ENCODE data around the gene HDAC3.
"Not testable (repeated sequence)": the region's sequence is repeated elsewhere in the genome, so short reads cannot be mapped to it uniquely, and the experiment has no call there.

The HDAC3 gene

GRCh38 chr5:141609921-141610320 is 26.7 kb downstream of the HDAC3 start:
- not testable (repeated sequence) for H3K36me3 ChIP-seq (ENCODE audit: control insufficient read depth in 5 of 5, insufficient read depth in 5 of 5, low read length in 5 of 5); H3K27me3 ChIP-seq (ENCODE audit: control insufficient read depth in 5 of 5, insufficient read depth in 4 of 5, low read length in 5 of 5); H3K27ac ChIP-seq (ENCODE audit: low read depth, low read length); H3K9me3 ChIP-seq (ENCODE audit: control insufficient read depth in 5 of 5, low read length in 5 of 5); H3K4me3 ChIP-seq (ENCODE audit: low read depth in 1 of 5, low read length in 5 of 5); H3K9ac ChIP-seq (ENCODE audit: low read length in 5 of 5)
- peaks cover 0 to 17% (median 6%) of the 10 kb centered on the region in 5 donors for H3K4me1 ChIP-seq (ENCODE audit: control insufficient read depth in 5 of 5, insufficient read depth in 5 of 5, low read length in 5 of 5)

- Histone ChIP-seq H3K27me3 (ENCODE audit: control insufficient read depth in 5 of 5, insufficient read depth in 4 of 5, low read length in 5 of 5) (no peaks in the 10 kb centered on the region), H3K4me1 (ENCODE audit: control insufficient read depth in 5 of 5, insufficient read depth in 5 of 5, low read length in 5 of 5) (peaks cover 0 to 26% (median 12%) of the 10 kb centered on the region in 5 donors), H3K36me3 (ENCODE audit: control insufficient read depth in 5 of 5, insufficient read depth in 5 of 5, low read length in 5 of 5) (no peaks in the 10 kb centered on the region), H3K9me3 (ENCODE audit: control insufficient read depth in 5 of 5, low read length in 5 of 5) (no peaks in the 10 kb centered on the region), H3K4me3 (ENCODE audit: low read depth in 1 of 5, low read length in 5 of 5) (no peak overlapping the region), H3K27ac (ENCODE audit: low read depth, low read length) (no peak overlapping the region), H3K9ac (ENCODE audit: low read length in 5 of 5) (no peak overlapping the region)
These were observed 27.6 kb downstream of the HDAC3 start for GRCh38 chr5:141609044-141609443.

- H3K4me1 ChIP-seq (ENCODE audit: control insufficient read depth in 5 of 5, insufficient read depth in 5 of 5, low read length in 5 of 5), result peaks cover 3 to 27% (median 16%) of the 10 kb centered on the region in 5 donors
- H3K9ac ChIP-seq (ENCODE audit: low read length in 5 of 5), result no peak overlapping the region
- no peak overlapping the region for H3K27ac ChIP-seq (ENCODE audit: low read depth, low read length)
- H3K9me3 ChIP-seq (ENCODE audit: control insufficient read depth in 5 of 5, low read length in 5 of 5), result no peaks in the 10 kb centered on the region
- H3K36me3 ChIP-seq (ENCODE audit: control insufficient read depth in 5 of 5, insufficient read depth in 5 of 5, low read length in 5 of 5), result no peaks in the 10 kb centered on the region
- no peaks in the 10 kb centered on the region for H3K27me3 ChIP-seq (ENCODE audit: control insufficient read depth in 5 of 5, insufficient read depth in 4 of 5, low read length in 5 of 5)
- H3K4me3 ChIP-seq (ENCODE audit: low read depth in 1 of 5, low read length in 5 of 5), result no peak overlapping the region
These were observed 28.1 kb downstream of the HDAC3 start for GRCh38 chr5:141608557-141608956.

- Histone ChIP-seq H3K27ac (ENCODE audit: low read depth, low read length) (no peak overlapping the region), H3K36me3 (ENCODE audit: control insufficient read depth in 5 of 5, insufficient read depth in 5 of 5, low read length in 5 of 5) (no peaks in the 10 kb centered on the region), H3K9ac (ENCODE audit: low read length in 5 of 5) (no peak overlapping the region), H3K4me1 (ENCODE audit: control insufficient read depth in 5 of 5, insufficient read depth in 5 of 5, low read length in 5 of 5) (peaks cover 3 to 27% (median 16%) of the 10 kb centered on the region in 5 donors), H3K27me3 (ENCODE audit: control insufficient read depth in 5 of 5, insufficient read depth in 4 of 5, low read length in 5 of 5) (no peaks in the 10 kb centered on the region), H3K9me3 (ENCODE audit: control insufficient read depth in 5 of 5, low read length in 5 of 5) (no peaks in the 10 kb centered on the region), H3K4me3 (ENCODE audit: low read depth in 1 of 5, low read length in 5 of 5) (no peak overlapping the region)
These were observed 28.6 kb downstream of the HDAC3 start for GRCh38 chr5:141608046-141608445.

- H3K9me3 ChIP-seq (ENCODE audit: control insufficient read depth in 5 of 5, low read length in 5 of 5), result no peaks in the 10 kb centered on the region
- H3K27ac ChIP-seq (ENCODE audit: low read depth, low read length), result peak overlapping the region; percentile 27
- peaks cover 3 to 27% (median 16%) of the 10 kb centered on the region in 5 donors for H3K4me1 ChIP-seq (ENCODE audit: control insufficient read depth in 5 of 5, insufficient read depth in 5 of 5, low read length in 5 of 5)
- no peaks in the 10 kb centered on the region for H3K27me3 ChIP-seq (ENCODE audit: control insufficient read depth in 5 of 5, insufficient read depth in 4 of 5, low read length in 5 of 5)
- H3K36me3 ChIP-seq (ENCODE audit: control insufficient read depth in 5 of 5, insufficient read depth in 5 of 5, low read length in 5 of 5), result no peaks in the 10 kb centered on the region
- no peak overlapping the region for H3K9ac ChIP-seq (ENCODE audit: low read length in 5 of 5)
- peak overlapping the region in 1 of 5 donors; percentile 17 for H3K4me3 ChIP-seq (ENCODE audit: low read depth in 1 of 5, low read length in 5 of 5)
These were observed 30.9 kb downstream of the HDAC3 start for GRCh38 chr5:141605523-141606277.

GRCh38 chr5:141603923-141604717 is 32.5 kb downstream of the HDAC3 start:
- Histone ChIP-seq H3K36me3 (ENCODE audit: control insufficient read depth in 5 of 5, insufficient read depth in 5 of 5, low read length in 5 of 5) (no peaks in the 10 kb centered on the region), H3K9me3 (ENCODE audit: control insufficient read depth in 5 of 5, low read length in 5 of 5) (no peaks in the 10 kb centered on the region), H3K4me3 (ENCODE audit: low read depth in 1 of 5, low read length in 5 of 5) (no peak overlapping the region), H3K4me1 (ENCODE audit: control insufficient read depth in 5 of 5, insufficient read depth in 5 of 5, low read length in 5 of 5) (peaks cover 3 to 27% (median 16%) of the 10 kb centered on the region in 5 donors), H3K27me3 (ENCODE audit: control insufficient read depth in 5 of 5, insufficient read depth in 4 of 5, low read length in 5 of 5) (no peaks in the 10 kb centered on the region), H3K9ac (ENCODE audit: low read length in 5 of 5) (peak overlapping the region in 1 of 5 donors; percentile 4), H3K27ac (ENCODE audit: low read depth, low read length) (peak overlapping the region; percentile 38)

- H3K27ac ChIP-seq (ENCODE audit: low read depth, low read length), result no peak overlapping the region
- H3K4me1 ChIP-seq (ENCODE audit: control insufficient read depth in 5 of 5, insufficient read depth in 5 of 5, low read length in 5 of 5), result peaks cover 3 to 27% (median 16%) of the 10 kb centered on the region in 5 donors
- no peak overlapping the region for H3K9ac ChIP-seq (ENCODE audit: low read length in 5 of 5)
- no peak overlapping the region for H3K4me3 ChIP-seq (ENCODE audit: low read depth in 1 of 5, low read length in 5 of 5)
- no peaks in the 10 kb centered on the region for H3K27me3 ChIP-seq (ENCODE audit: control insufficient read depth in 5 of 5, insufficient read depth in 4 of 5, low read length in 5 of 5)
- peaks cover 0 to 3% (median under 1%) of the 10 kb centered on the region in 5 donors for H3K9me3 ChIP-seq (ENCODE audit: control insufficient read depth in 5 of 5, low read length in 5 of 5)
- no peaks in the 10 kb centered on the region for H3K36me3 ChIP-seq (ENCODE audit: control insufficient read depth in 5 of 5, insufficient read depth in 5 of 5, low read length in 5 of 5)
These were observed 34.0 kb downstream of the HDAC3 start for GRCh38 chr5:141602606-141603005.

- H3K4me3 ChIP-seq (ENCODE audit: low read depth in 1 of 5, low read length in 5 of 5), result no peak overlapping the region
- no peak overlapping the region for H3K27ac ChIP-seq (ENCODE audit: low read depth, low read length)
- peaks cover 0 to 3% (median 1%) of the 10 kb centered on the region in 5 donors for H3K4me1 ChIP-seq (ENCODE audit: control insufficient read depth in 5 of 5, insufficient read depth in 5 of 5, low read length in 5 of 5)
- H3K36me3 ChIP-seq (ENCODE audit: control insufficient read depth in 5 of 5, insufficient read depth in 5 of 5, low read length in 5 of 5), result no peaks in the 10 kb centered on the region
- peaks cover 0 to 7% (median 4%) of the 10 kb centered on the region in 5 donors for H3K9me3 ChIP-seq (ENCODE audit: control insufficient read depth in 5 of 5, low read length in 5 of 5)
- no peak overlapping the region for H3K9ac ChIP-seq (ENCODE audit: low read length in 5 of 5)
- no peaks in the 10 kb centered on the region for H3K27me3 ChIP-seq (ENCODE audit: control insufficient read depth in 5 of 5, insufficient read depth in 4 of 5, low read length in 5 of 5)
These were observed 38.0 kb downstream of the HDAC3 start for GRCh38 chr5:141598391-141599345.

- no peak overlapping the region for H3K4me3 ChIP-seq (ENCODE audit: low read depth in 1 of 5, low read length in 5 of 5)
- H3K27me3 ChIP-seq (ENCODE audit: control insufficient read depth in 5 of 5, insufficient read depth in 4 of 5, low read length in 5 of 5), result no peaks in the 10 kb centered on the region
- no peaks in the 10 kb centered on the region for H3K36me3 ChIP-seq (ENCODE audit: control insufficient read depth in 5 of 5, insufficient read depth in 5 of 5, low read length in 5 of 5)
- H3K27ac ChIP-seq (ENCODE audit: low read depth, low read length), result no peak overlapping the region
- no peaks in the 10 kb centered on the region for H3K4me1 ChIP-seq (ENCODE audit: control insufficient read depth in 5 of 5, insufficient read depth in 5 of 5, low read length in 5 of 5)
- H3K9ac ChIP-seq (ENCODE audit: low read length in 5 of 5), result no peak overlapping the region
- H3K9me3 ChIP-seq (ENCODE audit: control insufficient read depth in 5 of 5, low read length in 5 of 5), result peaks cover 0 to 7% (median 4%) of the 10 kb centered on the region in 5 donors
These were observed 38.8 kb downstream of the HDAC3 start for GRCh38 chr5:141597814-141598213.

Data from subcutaneous abdominal adipose tissue (tissue), 5 donors.